ENCODE results near the gene C19orf33.

C19orf33 gene

GRCh38 chr19:38277969-38278680 is 25.9 kb upstream of the C19orf33 start:
- H3K36me3 ChIP-seq (replicated peaks): no peaks in the 10 kb centered on the region
- no peak overlapping the region for H3K4me3 ChIP-seq (ENCODE audit: low read depth, low read length)
- no peak for DNase-seq
- no peaks in the 10 kb centered on the region for H3K27me3 ChIP-seq (replicated peaks)
- no peak for TF ChIP-seq CTCF (IDR thresholded peaks at IDR 0.05; ENCODE audit: low read depth, low read length, missing control alignments)
- in situ Hi-C loops (cut with HindIII; ENCODE audit: low pct_ligation_motif_present, low sequenced_read_pairs): no loop called here
- H3K27ac ChIP-seq: no peak overlapping the region

GRCh38 chr19:38278751-38279150 is 25.3 kb upstream of the C19orf33 start:
- Histone ChIP-seq H3K27me3 (replicated peaks) (no peaks in the 10 kb centered on the region), H3K36me3 (replicated peaks) (no peaks in the 10 kb centered on the region), H3K27ac (no peak overlapping the region), H3K4me3 (ENCODE audit: low read depth, low read length) (no peak overlapping the region)
- DNase-seq: no peak
- TF ChIP-seq CTCF (IDR thresholded peaks at IDR 0.05; ENCODE audit: low read depth, low read length, missing control alignments): no peak
- in situ Hi-C loops (cut with HindIII; ENCODE audit: low pct_ligation_motif_present, low sequenced_read_pairs): no loop called here

GRCh38 chr19:38280030-38280921 is 23.8 kb upstream of the C19orf33 start:
- in situ Hi-C loops (cut with HindIII; ENCODE audit: low pct_ligation_motif_present, low sequenced_read_pairs): no loop called here
- no peaks in the 10 kb centered on the region for H3K36me3 ChIP-seq (replicated peaks)
- H3K27me3 ChIP-seq (replicated peaks): no peaks in the 10 kb centered on the region
- H3K4me3 ChIP-seq (ENCODE audit: low read depth, low read length): no peak overlapping the region
- TF ChIP-seq CTCF (IDR thresholded peaks at IDR 0.05; ENCODE audit: low read depth, low read length, missing control alignments): no peak
- no peak overlapping the region for H3K27ac ChIP-seq
- no peak for DNase-seq

- no peak for DNase-seq
- no peak overlapping the region for H3K27ac ChIP-seq
- no peak overlapping the region for H3K4me3 ChIP-seq (ENCODE audit: low read depth, low read length)
- no peak for TF ChIP-seq CTCF (IDR thresholded peaks at IDR 0.05; ENCODE audit: low read depth, low read length, missing control alignments)
- H3K36me3 ChIP-seq (replicated peaks): no peaks in the 10 kb centered on the region
- H3K27me3 ChIP-seq (replicated peaks): no peaks in the 10 kb centered on the region
- in situ Hi-C loops (cut with HindIII; ENCODE audit: low pct_ligation_motif_present, low sequenced_read_pairs): no loop called here
These were observed 22.1 kb upstream of the C19orf33 start for GRCh38 chr19:38281811-38282566.

- in situ Hi-C loops (cut with HindIII; ENCODE audit: low pct_ligation_motif_present, low sequenced_read_pairs): no loop called here
- DNase-seq: no peak
- no peak for TF ChIP-seq CTCF (IDR thresholded peaks at IDR 0.05; ENCODE audit: low read depth, low read length, missing control alignments)
- no peak overlapping the region for H3K4me3 ChIP-seq (ENCODE audit: low read depth, low read length)
- H3K27ac ChIP-seq: no peak overlapping the region
- H3K36me3 ChIP-seq (replicated peaks): no peaks in the 10 kb centered on the region
- H3K27me3 ChIP-seq (replicated peaks): no peaks in the 10 kb centered on the region
These were observed 20.8 kb upstream of the C19orf33 start for GRCh38 chr19:38283271-38283670.
